ENCODE results near the gene MTRF1L.

Gene MTRF1L

DNA sequence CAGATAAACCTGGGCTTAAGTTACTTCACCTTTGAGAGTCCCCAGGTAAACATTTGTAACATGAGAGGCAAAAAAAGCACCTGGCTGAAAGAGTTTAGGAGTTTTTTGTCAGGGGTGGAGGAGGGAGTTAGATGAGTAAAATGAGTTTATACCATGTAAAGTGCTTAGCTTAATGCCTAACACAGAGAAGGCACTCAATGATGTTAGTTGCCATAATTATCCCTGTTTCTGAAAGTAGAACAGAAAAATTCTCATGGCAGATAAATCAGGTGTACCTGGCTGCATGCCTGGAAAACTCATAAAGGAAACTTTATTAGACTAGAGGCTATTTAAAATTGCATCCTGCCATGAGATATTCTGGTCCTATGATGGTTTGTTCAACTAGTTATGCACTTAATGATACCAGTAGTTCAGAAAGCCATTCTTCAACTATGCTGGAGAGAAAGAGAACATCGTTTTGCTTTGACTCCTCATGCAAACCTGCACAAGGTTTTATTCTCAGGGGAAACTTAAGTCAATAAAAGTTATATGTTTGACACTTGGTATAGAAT is 60.1 kb downstream of the MTRF1L start:
- Histone ChIP-seq H3K27me3 (ENCODE audit: insufficient read depth, low read length) (no peaks in the 10 kb centered on the region), H3K4me1 (ENCODE audit: insufficient read depth, low read length, severe bottlenecking) (no peaks in the 10 kb centered on the region), H3K4me3 (ENCODE audit: low read depth, low read length, poor library complexity, severe bottlenecking) (no peak overlapping the region), H3K9ac (ENCODE audit: low read length) (no peak overlapping the region), H2AFZ (ENCODE audit: low read length) (no peak overlapping the region), H3K9me3 (ENCODE audit: low read length) (no peaks in the 10 kb centered on the region), H3K79me2 (ENCODE audit: insufficient read depth, low read length) (no peaks in the 10 kb centered on the region), H3F3A (ENCODE audit: insufficient read depth, low read length) (no peaks in the 10 kb centered on the region), H3K36me3 (ENCODE audit: insufficient read depth, low read length) (no peaks in the 10 kb centered on the region), H3K4me2 (ENCODE audit: low read length) (no peak overlapping the region), H4K20me1 (ENCODE audit: insufficient read depth, low read length) (no peaks in the 10 kb centered on the region), H3K27ac (ENCODE audit: low read depth, low read length, poor library complexity, severe bottlenecking) (no peak overlapping the region), H3K9me2 (ENCODE audit: low read depth, low read length) (no peaks in the 10 kb centered on the region)
- no peak for TF ChIP-seq EZH2 (IDR thresholded peaks at IDR 0.05; ENCODE audit: borderline replicate concordance, low read length)
- TF ChIP-seq, protein P1, sequence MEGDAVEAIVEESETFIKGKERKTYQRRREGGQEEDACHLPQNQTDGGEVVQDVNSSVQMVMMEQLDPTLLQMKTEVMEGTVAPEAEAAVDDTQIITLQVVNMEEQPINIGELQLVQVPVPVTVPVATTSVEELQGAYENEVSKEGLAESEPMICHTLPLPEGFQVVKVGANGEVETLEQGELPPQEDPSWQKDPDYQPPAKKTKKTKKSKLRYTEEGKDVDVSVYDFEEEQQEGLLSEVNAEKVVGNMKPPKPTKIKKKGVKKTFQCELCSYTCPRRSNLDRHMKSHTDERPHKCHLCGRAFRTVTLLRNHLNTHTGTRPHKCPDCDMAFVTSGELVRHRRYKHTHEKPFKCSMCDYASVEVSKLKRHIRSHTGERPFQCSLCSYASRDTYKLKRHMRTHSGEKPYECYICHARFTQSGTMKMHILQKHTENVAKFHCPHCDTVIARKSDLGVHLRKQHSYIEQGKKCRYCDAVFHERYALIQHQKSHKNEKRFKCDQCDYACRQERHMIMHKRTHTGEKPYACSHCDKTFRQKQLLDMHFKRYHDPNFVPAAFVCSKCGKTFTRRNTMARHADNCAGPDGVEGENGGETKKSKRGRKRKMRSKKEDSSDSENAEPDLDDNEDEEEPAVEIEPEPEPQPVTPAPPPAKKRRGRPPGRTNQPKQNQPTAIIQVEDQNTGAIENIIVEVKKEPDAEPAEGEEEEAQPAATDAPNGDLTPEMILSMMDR (IDR thresholded peaks at IDR 0.05; ENCODE audit: low read length) = no peak

DNA sequence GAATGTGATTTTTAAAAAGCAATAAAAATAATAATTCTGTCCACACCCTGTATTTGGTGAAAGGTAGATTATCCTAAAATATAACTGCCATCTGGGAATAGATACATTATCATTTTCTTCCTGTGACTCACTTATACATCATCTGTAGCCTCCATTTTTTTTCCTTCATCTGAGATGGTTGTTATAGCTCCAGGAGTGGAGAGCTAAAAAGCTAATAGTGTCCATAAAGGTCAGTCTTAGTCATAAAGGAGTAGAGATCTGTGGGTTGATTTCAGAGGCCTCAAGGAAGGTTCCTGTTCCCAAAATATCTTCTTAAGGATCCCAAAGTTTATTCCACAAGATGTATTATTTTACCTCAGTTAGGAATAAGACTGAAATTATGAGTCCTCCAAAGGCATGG is 60.8 kb downstream of the MTRF1L start:
- Histone ChIP-seq H3K9ac (ENCODE audit: low read length) (no peak overlapping the region), H3K36me3 (ENCODE audit: insufficient read depth, low read length) (no peaks in the 10 kb centered on the region), H3K4me1 (ENCODE audit: insufficient read depth, low read length, severe bottlenecking) (no peaks in the 10 kb centered on the region), H4K20me1 (ENCODE audit: insufficient read depth, low read length) (no peaks in the 10 kb centered on the region), H2AFZ (ENCODE audit: low read length) (no peak overlapping the region), H3K4me2 (ENCODE audit: low read length) (no peak overlapping the region), H3K79me2 (ENCODE audit: insufficient read depth, low read length) (no peaks in the 10 kb centered on the region), H3K4me3 (ENCODE audit: low read depth, low read length, poor library complexity, severe bottlenecking) (no peak overlapping the region), H3F3A (ENCODE audit: insufficient read depth, low read length) (no peaks in the 10 kb centered on the region), H3K9me2 (ENCODE audit: low read depth, low read length) (no peaks in the 10 kb centered on the region), H3K9me3 (ENCODE audit: low read length) (no peaks in the 10 kb centered on the region), H3K27ac (ENCODE audit: low read depth, low read length, poor library complexity, severe bottlenecking) (no peak overlapping the region), H3K27me3 (ENCODE audit: insufficient read depth, low read length) (no peaks in the 10 kb centered on the region)
- TF ChIP-seq, protein P1 (IDR thresholded peaks at IDR 0.05; ENCODE audit: low read length) = no peak
- TF ChIP-seq EZH2 (IDR thresholded peaks at IDR 0.05; ENCODE audit: borderline replicate concordance, low read length) = no peak

Measured in OCI-LY1 (cell line).